IMR-90 (cell line): ENCODE data around the gene NMRAL1. TPM values are rescaled to one million over a fixed set of nuclear protein-coding genes. Genes with fewer than 3 reads are reported as not detected.

Source experiments
- ATAC-seq: fragments of 200-7000 bp; cut with Tn5 transposase; 2 replicates; pipeline ENCODE4 v1.9.1; 2020; ENCODE audit warnings: low read depth, mild to moderate bottlenecking, moderate library complexity
- BruUV-seq: library from RNA; stranded (reverse); fragments of 400-500 nt; replicated peaks from 2 replicates; lab custom pipeline; 2021; lab: Mats Ljungman, UMichigan
- CTCF ChIA-PET: fragments of 300-600 bp; formaldehyde crosslinking; extraction: SDS; loops from one replicate; lab custom pipeline; 2021; ENCODE audit warnings: antibody characterized with exemption; lab: Yijun Ruan, JAX
- POLR2A ChIA-PET: fragments of 300-600 bp; sonication (Branson Sonifier 250); formaldehyde crosslinking; loops from one replicate; lab custom pipeline; 2022; ENCODE audit warnings: antibody characterized with exemption; ENCODE audit not compliant: unreplicated experiment; lab: Charles Lee
- DNase-seq: peaks from one replicate; pipeline ENCODE4 v3.0.0; 2013
- H2AFZ ChIP-seq: replicated peaks from 2 replicates; pipeline ENCODE3; 2013; ENCODE audit warnings: low read length, mild to moderate bottlenecking; ENCODE audit not compliant: poor library complexity
- H2AK5ac ChIP-seq: 2 replicates; pipeline ENCODE4 v1.6.1; 2013; ENCODE audit warnings: low read depth, low read length, inconsistent platforms
- H2AK9ac ChIP-seq: replicated peaks from 2 replicates; pipeline ENCODE3; 2013; ENCODE audit warnings: mild to moderate bottlenecking, low read depth, low read length, moderate library complexity; ENCODE audit not compliant: poor library complexity
- H2BK120ac ChIP-seq: 2 replicates; pipeline ENCODE4 v1.6.1; 2013; ENCODE audit warnings: low read depth, low read length, inconsistent platforms
- H2BK15ac ChIP-seq: 3 replicates; pipeline ENCODE4 v1.6.1; 2013; ENCODE audit warnings: low read depth, low read length, inconsistent platforms
- H2BK20ac ChIP-seq: 2 replicates; pipeline ENCODE4 v1.6.1; 2013; ENCODE audit warnings: low read depth, mild to moderate bottlenecking, inconsistent platforms, low read length, moderate library complexity
- H2BK5ac ChIP-seq: 2 replicates; pipeline ENCODE4 v1.6.1; 2013; ENCODE audit warnings: mild to moderate bottlenecking, low read depth, low read length, inconsistent platforms; ENCODE audit not compliant: poor library complexity, severe bottlenecking
- H3K14ac ChIP-seq: replicated peaks from 2 replicates; pipeline ENCODE4 v1.6.1; 2013; ENCODE audit warnings: low read depth, low read length, inconsistent platforms
- H3K18ac ChIP-seq: 2 replicates; pipeline ENCODE4 v1.6.1; 2013; ENCODE audit warnings: low read depth, low read length, control low read depth
- H3K23ac ChIP-seq: 2 replicates; pipeline ENCODE4 v1.6.1; 2013; ENCODE audit warnings: low read depth, low read length, inconsistent platforms
- H3K27ac ChIP-seq: 2 replicates; pipeline ENCODE4 v1.5.1; 2013; ENCODE audit warnings: mild to moderate bottlenecking, control low read depth, low read length; ENCODE audit not compliant: insufficient read depth
- H3K27me3 ChIP-seq: 2 replicates; pipeline ENCODE4 v1.6.1; 2013; ENCODE audit warnings: low read length; ENCODE audit not compliant: control insufficient read depth, insufficient read depth
- H3K36me3 ChIP-seq: 2 replicates; pipeline ENCODE4 v1.6.1; 2013; ENCODE audit warnings: low read length, mixed read lengths; ENCODE audit not compliant: control insufficient read depth, insufficient read depth
- H3K4ac ChIP-seq: 2 replicates; pipeline ENCODE4 v1.6.1; 2013; ENCODE audit warnings: low read depth, low read length, inconsistent platforms
- H3K4me1 ChIP-seq: 2 replicates; pipeline ENCODE4 v1.6.1; 2013; ENCODE audit warnings: low read length, mixed read lengths; ENCODE audit not compliant: control insufficient read depth, insufficient read depth
- H3K4me2 ChIP-seq: 2 replicates; pipeline ENCODE4 v1.6.1; 2013; ENCODE audit warnings: low read depth, mild to moderate bottlenecking, control low read depth, low read length, moderate library complexity
- H3K4me3 ChIP-seq: 2 replicates; pipeline ENCODE4 v1.5.1; 2013; ENCODE audit warnings: low read depth, mild to moderate bottlenecking, control low read depth, low read length, moderate library complexity; ENCODE audit not compliant: insufficient read depth
- H3K56ac ChIP-seq: 2 replicates; pipeline ENCODE4 v1.6.1; 2013; ENCODE audit warnings: low read length, inconsistent platforms; ENCODE audit not compliant: insufficient read depth; ENCODE audit errors: extremely low read depth
- H3K79me1 ChIP-seq, 2 experiments: 2 replicates each; pipeline ENCODE4 v1.6.1; 2013; ENCODE audit warnings: low read length in 2 of 2, inconsistent platforms in 1 of 2, low read depth in 1 of 2
- H3K9ac ChIP-seq: 2 replicates; pipeline ENCODE4 v1.6.1; 2013; ENCODE audit warnings: low read depth, low read length, control low read depth
- H3K9me1 ChIP-seq: 2 replicates; pipeline ENCODE4 v1.6.1; 2013; ENCODE audit warnings: low read length, inconsistent platforms; ENCODE audit not compliant: insufficient read depth
- H3K9me3 ChIP-seq: 2 replicates; pipeline ENCODE4 v1.6.1; 2013; ENCODE audit warnings: low read length; ENCODE audit not compliant: control insufficient read depth, insufficient read depth
- H4K20me1 ChIP-seq: 2 replicates; pipeline ENCODE4 v1.6.1; 2013; ENCODE audit warnings: low read length, inconsistent platforms; ENCODE audit not compliant: insufficient read depth
- H4K5ac ChIP-seq: 2 replicates; pipeline ENCODE4 v1.6.1; 2013; ENCODE audit warnings: mild to moderate bottlenecking, low read depth, low read length, control low read depth
- H4K8ac ChIP-seq, 2 experiments: 2 replicates each; pipeline ENCODE4 v1.6.1; 2013; ENCODE audit warnings: low read depth in 2 of 2, low read length in 2 of 2, control low read depth in 1 of 2, inconsistent platforms in 1 of 2
- H4K91ac ChIP-seq: 2 replicates; pipeline ENCODE4 v1.6.1; 2013; ENCODE audit warnings: low read depth, low read length, inconsistent platforms; ENCODE audit not compliant: insufficient read depth
- BHLHE40 ChIP-seq: fragments of 150-350 bp; IDR thresholded peaks from 2 replicates; pipeline ENCODE4 v1.6.1; 2016; ENCODE audit warnings: mild to moderate bottlenecking, low read depth, low read length
- MAFK ChIP-seq: IDR thresholded peaks from 2 replicates; pipeline ENCODE4 v1.6.1; 2012; ENCODE audit warnings: low read depth, low read length, improper control_type of control experiment
- MXI1 ChIP-seq: IDR thresholded peaks from 2 replicates; pipeline ENCODE4 v1.6.1; 2012; ENCODE audit warnings: low read depth, mild to moderate bottlenecking, low read length, moderate library complexity, borderline replicate concordance
- POLR2A ChIP-seq: IDR thresholded peaks from 2 replicates; pipeline ENCODE4 v1.6.1; 2012; ENCODE audit warnings: mild to moderate bottlenecking, low read depth, low read length
- RAD21 ChIP-seq: IDR thresholded peaks from 2 replicates; pipeline ENCODE4 v1.6.1; 2012; ENCODE audit warnings: low read length, improper control_type of control experiment
- SMC3 ChIP-seq: fragments of 150-350 bp; IDR thresholded peaks from 2 replicates; pipeline ENCODE4 v1.6.1; 2016; ENCODE audit warnings: low read depth, mild to moderate bottlenecking, antibody characterized with exemption, low read length, moderate library complexity
- USF2 ChIP-seq: fragments of 150-350 bp; IDR thresholded peaks from 2 replicates; pipeline ENCODE4 v1.6.1; 2017; ENCODE audit warnings: mild to moderate bottlenecking, antibody characterized with exemption, low read length, low read depth
- WGBS, 2 experiments: methylation state at CpG; one replicate each; pipeline versions ENCODE4 v1.1.5 to v1.1.7; 2013; ENCODE audit warnings: missing lambda C conversion rate in 2 of 2; ENCODE audit not compliant: insufficient read length in 1 of 2; ENCODE audit errors: extremely low coverage in 2 of 2; 5-methylcytosine and 5-hydroxymethylcytosine counted together
- dilution Hi-C: fragments of 300-500 bp; cut with HindIII; formaldehyde crosslinking; loops from one replicate; pipeline ENCODE4 v1.14.3; 2018; ENCODE audit warnings: low sequenced_read_pairs; ENCODE audit not compliant: unreplicated experiment
- in situ Hi-C: fragments of 300-500 bp; cut with MboI; formaldehyde crosslinking; loops from 3 replicates; pipeline ENCODE4 v1.14.3; 2019; ENCODE audit warnings: low sequenced_read_pairs, inconsistent platforms, mixed read lengths
- intact Hi-C: fragments of 100-400 bp; cut with micrococcal nuclease; formaldehyde crosslinking; loops from 2 replicates; pipeline ENCODE4 v1.10.0; 2022
- polyA plus RNA-seq, 3 experiments: library from polyadenylated mRNA; depleted of rRNA; stranded (reverse); fragments of >200 nt; gene quantifications; 2 replicates each; pipeline ENCODE4 v1.2.3, GENCODE V29; 2012; ENCODE audit warnings: low replicate concordance in 1 of 3
- total RNA-seq: library from RNA; depleted of rRNA; stranded (reverse); fragments of >200 nt; gene quantifications from 2 replicates; pipeline ENCODE4 v1.2.3, GENCODE V29; 2012
- TF ChIP-seq, protein P1 (sequence below): conservative IDR thresholded peaks from 2 replicates; pipeline ENCODE4 v1.5.1; 2012; ENCODE audit warnings: mild to moderate bottlenecking, low read depth, low read length, improper control_type of control experiment

Gene NMRAL1
- total and polyA plus RNA-seq, 2 of the 4 experiments (the other 2 are of a cell fraction) = 48.6 to 67.6 TPM

- peak within 1 kb of the TSS; percentile 95 for H3K23ac ChIP-seq
- H3K36me3 ChIP-seq = no peaks in the 10 kb centered on the region
- peak within 1 kb of the TSS; percentile 51 for H2AK5ac ChIP-seq
- peak within 1 kb of the TSS; percentile 51 for H2BK5ac ChIP-seq
- ATAC-seq (peak; percentile 94), DNase-seq (peak; percentile 86)
- H3K9me1 ChIP-seq = peaks cover 3% of the 10 kb centered on the region; the same call in 1 of the 2 replicates
- dilution Hi-C loops = no loop called here
- H3K14ac ChIP-seq = peak within 1 kb of the TSS; percentile 39
- no peak within 1 kb of the TSS for H2BK20ac ChIP-seq
- peak within 1 kb of the TSS; percentile 32; the same call in 1 of the 2 replicates for H3K56ac ChIP-seq
- H3K9ac ChIP-seq = peak within 1 kb of the TSS; percentile 60
- H2AFZ ChIP-seq = peak within 1 kb of the TSS; percentile 95
- 31% methylated on average over 20 of the region's 70 CpGs; no CpG with 5 or more reads in 1 of the 2 experiments for WGBS, 2 experiments
- H2BK120ac ChIP-seq = peak within 1 kb of the TSS; percentile 7; the same call in 1 of the 2 replicates
- no peak within 1 kb of the TSS for H3K18ac ChIP-seq
- H3K4me1 ChIP-seq = peaks cover 2% of the 10 kb centered on the region; the same call in 1 of the 2 replicates
- peak within 1 kb of the TSS; percentile 9; the same call in 1 of the 2 replicates for H4K91ac ChIP-seq
- H4K8ac ChIP-seq = peak within 1 kb of the TSS in 1 of 2 experiments; percentile 87; a peak in 3 of 4 replicates
- ChIA-PET POLR2A (no interaction called here), CTCF (interaction anchor here (0.6 to 1.0 kb wide), 4 partner anchors 13 to 23 kb away, joined by 3 to 4 read pairs (median 4); no protein-coding TSS in a partner anchor)
- peak within 1 kb of the TSS; percentile 53 for H3K27ac ChIP-seq
- peak within 1 kb of the TSS; percentile 40; the same call in 1 of the 3 replicates for H2BK15ac ChIP-seq
- TF ChIP-seq SMC3 (0 out of 2 replicates have a peak, but pooled peaks have one; percentile 1), BHLHE40 (peak; percentile 36; the same call in 1 of the 2 replicates), USF2 (peak; percentile 62; the same call in 1 of the 2 replicates), MXI1 (peak; percentile 96), RAD21 (no peak), MAFK (no peak), POLR2A (peak; percentile 59; the same call in 1 of the 2 replicates)
- TF ChIP-seq, protein P1, sequence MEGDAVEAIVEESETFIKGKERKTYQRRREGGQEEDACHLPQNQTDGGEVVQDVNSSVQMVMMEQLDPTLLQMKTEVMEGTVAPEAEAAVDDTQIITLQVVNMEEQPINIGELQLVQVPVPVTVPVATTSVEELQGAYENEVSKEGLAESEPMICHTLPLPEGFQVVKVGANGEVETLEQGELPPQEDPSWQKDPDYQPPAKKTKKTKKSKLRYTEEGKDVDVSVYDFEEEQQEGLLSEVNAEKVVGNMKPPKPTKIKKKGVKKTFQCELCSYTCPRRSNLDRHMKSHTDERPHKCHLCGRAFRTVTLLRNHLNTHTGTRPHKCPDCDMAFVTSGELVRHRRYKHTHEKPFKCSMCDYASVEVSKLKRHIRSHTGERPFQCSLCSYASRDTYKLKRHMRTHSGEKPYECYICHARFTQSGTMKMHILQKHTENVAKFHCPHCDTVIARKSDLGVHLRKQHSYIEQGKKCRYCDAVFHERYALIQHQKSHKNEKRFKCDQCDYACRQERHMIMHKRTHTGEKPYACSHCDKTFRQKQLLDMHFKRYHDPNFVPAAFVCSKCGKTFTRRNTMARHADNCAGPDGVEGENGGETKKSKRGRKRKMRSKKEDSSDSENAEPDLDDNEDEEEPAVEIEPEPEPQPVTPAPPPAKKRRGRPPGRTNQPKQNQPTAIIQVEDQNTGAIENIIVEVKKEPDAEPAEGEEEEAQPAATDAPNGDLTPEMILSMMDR = peak; percentile 48
- no peaks in the 10 kb centered on the region for H3K27me3 ChIP-seq
- H4K5ac ChIP-seq = no peak within 1 kb of the TSS
- in situ Hi-C loops = no loop called here
- peaks cover 16 to 60% of the 10 kb centered on the region in 2 experiments for H3K79me1 ChIP-seq
- no peaks in the 10 kb centered on the region for H3K9me3 ChIP-seq
- BruUV-seq = no TSS peak
- H2AK9ac ChIP-seq = peak within 1 kb of the TSS; percentile 94
- intact Hi-C loops = no loop called here
- peak within 1 kb of the TSS; percentile 94 for H3K4me2 ChIP-seq
- no peaks in the 10 kb centered on the region for H4K20me1 ChIP-seq
- H3K4ac ChIP-seq = peak within 1 kb of the TSS; percentile 46
- peak within 1 kb of the TSS; percentile 86 for H3K4me3 ChIP-seq
Observed at GRCh38 chr16:4475880-4476788, 1.7 kb upstream of the NMRAL1 start, which contains the start of gene HMOX2. TSS of gene HMOX2 (plus strand) at chr16:4476398. CDS start at chr16:4505525, 29,127 bp downstream.
